Smooth muscle cell (in vitro differentiated cells): ENCODE measurements around the gene RMND5A. TPM values are rescaled to one million over a fixed set of nuclear protein-coding genes. Genes with fewer than 3 reads are reported as not detected.

ENCODE experiments used
- DNase-seq: peaks from one replicate; lab custom pipeline; 2025; ENCODE audit not compliant: unreplicated experiment; lab: John Stamatoyannopoulos, UW
- H2AFZ ChIP-seq: fragments of 200-600 bp; sonication (generic); 2 replicates; pipeline ENCODE4 v1.6.0; 2016; ENCODE audit warnings: antibody characterized with exemption, low read depth, mild to moderate bottlenecking
- H3F3A ChIP-seq: fragments of 200-600 bp; sonication (generic); 2 replicates; pipeline ENCODE4 v1.6.0; 2017; ENCODE audit warnings: antibody characterized with exemption, low read depth
- H3K27ac ChIP-seq: fragments of 200-600 bp; sonication (generic); 2 replicates; pipeline ENCODE4 v1.5.1; 2016; ENCODE audit warnings: low read depth, mild to moderate bottlenecking
- H3K27me3 ChIP-seq: fragments of 200-600 bp; sonication (generic); 2 replicates; pipeline ENCODE4 v1.6.1; 2016; ENCODE audit warnings: low read depth, mild to moderate bottlenecking
- H3K36me3 ChIP-seq: fragments of 200-600 bp; sonication (generic); 2 replicates; pipeline ENCODE4 v1.5.1; 2016; ENCODE audit warnings: low read depth
- H3K4me1 ChIP-seq: fragments of 200-600 bp; sonication (generic); 2 replicates; pipeline ENCODE4 v1.5.1; 2016; ENCODE audit warnings: low read depth
- H3K4me2 ChIP-seq: fragments of 200-600 bp; sonication (generic); 2 replicates; pipeline ENCODE4 v1.6.0; 2016; ENCODE audit warnings: mild to moderate bottlenecking
- H3K4me3 ChIP-seq: fragments of 200-600 bp; sonication (generic); 2 replicates; pipeline ENCODE4 v1.5.1; 2016; ENCODE audit warnings: mild to moderate bottlenecking
- H3K79me2 ChIP-seq: fragments of 200-600 bp; sonication (generic); 2 replicates; pipeline ENCODE4 v1.6.0; 2016; ENCODE audit warnings: low read depth, mild to moderate bottlenecking
- H3K9ac ChIP-seq: fragments of 200-600 bp; sonication (generic); 2 replicates; pipeline ENCODE4 v1.6.0; 2016; ENCODE audit warnings: low read depth
- H3K9me3 ChIP-seq: fragments of 200-600 bp; sonication (generic); replicated peaks from 2 replicates; pipeline ENCODE4 v1.5.1; 2016; ENCODE audit warnings: low read depth
- H4K20me1 ChIP-seq: fragments of 200-600 bp; sonication (generic); 2 replicates; pipeline ENCODE4 v1.6.0; 2016; ENCODE audit warnings: low read depth
- CTCF ChIP-seq: fragments of 200-600 bp; sonication (generic); IDR thresholded peaks from 2 replicates; pipeline ENCODE4 v1.5.1; 2017; ENCODE audit warnings: borderline replicate concordance, mild to moderate bottlenecking, antibody characterized with exemption; ENCODE audit not compliant: insufficient read depth, poor library complexity, severe bottlenecking
- WGBS: methylation state at CpG from one replicate; pipeline ENCODE4 v1.1.7; 2016; ENCODE audit warnings: low lambda C conversion rate; 5-methylcytosine and 5-hydroxymethylcytosine counted together
- polyA plus RNA-seq: library from polyadenylated mRNA; unstranded; fragments of >200 nt; fragmentation: Nextera tagmentation; extraction: Ambion mirVana; gene quantifications from 2 replicates; pipeline ENCODE4 v1.2.1, GENCODE V29; 2016
- total RNA-seq: library from RNA; depleted of rRNA; stranded (reverse); fragments of >200 nt; gene quantifications from 2 replicates; pipeline ENCODE4 v1.2.3, GENCODE V29; 2014

Gene RMND5A
- total and polyA plus RNA-seq, 2 experiments from 2014 or later: 6.0 to 26.8 TPM

- no peaks in the 10 kb centered on the region for H3K9me3 ChIP-seq
- H3F3A ChIP-seq: no peaks in the 10 kb centered on the region
- no peak overlapping the region for H3K27ac ChIP-seq
- peak overlapping the region; percentile 90 for H3K4me2 ChIP-seq
- no peak overlapping the region for H3K9ac ChIP-seq
- TF ChIP-seq CTCF: no peak
- peak overlapping the region; percentile 94 for H2AFZ ChIP-seq
- WGBS: 54% methylated on average over 11 of the region's 11 CpGs
- H3K36me3 ChIP-seq: no peaks in the 10 kb centered on the region
- H3K4me1 ChIP-seq: peaks cover 3% of the 10 kb centered on the region
- peaks cover 4% of the 10 kb centered on the region for H3K27me3 ChIP-seq
- DNase-seq: no peak
- no peaks in the 10 kb centered on the region for H4K20me1 ChIP-seq
- peak overlapping the region; percentile 61 for H3K4me3 ChIP-seq
- H3K79me2 ChIP-seq: no peaks in the 10 kb centered on the region
These were observed 87.0 kb downstream of the RMND5A start for GRCh38 chr2:86807133-86807467.

GRCh38 chr2:86807468-86808275 lies 87.6 kb downstream of the RMND5A start:
- Histone ChIP-seq H3F3A (no peaks in the 10 kb centered on the region), H3K4me1 (peaks cover 3% of the 10 kb centered on the region), H3K4me3 (peak overlapping the region; percentile 61), H4K20me1 (no peaks in the 10 kb centered on the region), H3K9ac (no peak overlapping the region), H3K27me3 (peaks cover 4% of the 10 kb centered on the region), H3K36me3 (no peaks in the 10 kb centered on the region), H3K27ac (no peak overlapping the region), H3K79me2 (no peaks in the 10 kb centered on the region), H3K9me3 (no peaks in the 10 kb centered on the region), H2AFZ (peak overlapping the region; percentile 94), H3K4me2 (peak overlapping the region; percentile 90)
- DNase-seq: no peak
- WGBS: 2% methylated on average over 50 of the region's 51 CpGs
- TF ChIP-seq CTCF: no peak

- peak overlapping the region; percentile 90 for H3K4me2 ChIP-seq
- no peaks in the 10 kb centered on the region for H3K79me2 ChIP-seq
- peak overlapping the region; percentile 61 for H3K4me3 ChIP-seq
- WGBS: 38% methylated on average over 36 of the region's 36 CpGs
- peak; percentile 69 for DNase-seq
- peaks cover 3% of the 10 kb centered on the region for H3K4me1 ChIP-seq
- no peak overlapping the region for H3K27ac ChIP-seq
- H3K9me3 ChIP-seq: no peaks in the 10 kb centered on the region
- H3K9ac ChIP-seq: no peak overlapping the region
- H4K20me1 ChIP-seq: no peaks in the 10 kb centered on the region
- TF ChIP-seq CTCF: peak; percentile 92
- peaks cover 4% of the 10 kb centered on the region for H3K27me3 ChIP-seq
- H3K36me3 ChIP-seq: no peaks in the 10 kb centered on the region
- no peaks in the 10 kb centered on the region for H3F3A ChIP-seq
- peak overlapping the region; percentile 94 for H2AFZ ChIP-seq
These were observed 88.4 kb downstream of the RMND5A start for GRCh38 chr2:86808315-86809161.
